H1 (cell line): ENCODE measurements around the gene TOP2A. TPM values are rescaled to one million over a fixed set of nuclear protein-coding genes. Genes with fewer than 3 reads are reported as not detected.

Experiments
- FOSL1 ChIP-seq: IDR thresholded peaks from 2 replicates; pipeline ENCODE4 v1.6.1; 2011; ENCODE audit warnings: mild to moderate bottlenecking, low read depth, low read length, moderate library complexity; ENCODE audit not compliant: insufficient read depth
- RNF2 ChIP-seq: fragments of 200-900, 300-1000 bp; sonication (generic); IDR thresholded peaks from 2 replicates; pipeline ENCODE4 v1.7.1; 2016; ENCODE audit warnings: borderline replicate concordance, low read depth, mild to moderate bottlenecking, antibody characterized with exemption, low read length; ENCODE audit not compliant: poor library complexity, severe bottlenecking; ENCODE audit errors: missing control alignments
- SIRT6 ChIP-seq: IDR thresholded peaks from one replicate; pipeline ENCODE4 v1.7.1; 2012; ENCODE audit warnings: low read length, inconsistent platforms
- polyA plus RNA-seq, 7 experiments: library from polyadenylated mRNA; depleted of rRNA in 3 of 7; stranded (reverse) in 5 of 7; unstranded in 2 of 7; fragments of >200 nt in 5 of 7; fragments of 200-250 nt in 2 of 7; gene quantifications; 1 replicate in 5 of 7; 2 replicates in 1 of 7; 4 replicates in 1 of 7; pipeline versions ENCODE4 v1.2.1 to v1.2.3, GENCODE V29; 2011 to 2013; ENCODE audit warnings: missing spikeins in 2 of 7, mixed read lengths in 2 of 7
- total RNA-seq: library from RNA; stranded (reverse); fragmentation: NEBNext Ultra II Directional; extraction: Animal tissue kit (Norgen Biotek cat#: 25700); gene quantifications from 2 replicates; pipeline ENCODE4 v1.2.1, GENCODE V29; 2021

The TOP2A gene
- total and polyA plus RNA-seq, 2 of the 8 experiments (the other 6 are each of a cell fraction or from before 2014, with no cell fraction given): 83.1 to 291 TPM

DNA sequence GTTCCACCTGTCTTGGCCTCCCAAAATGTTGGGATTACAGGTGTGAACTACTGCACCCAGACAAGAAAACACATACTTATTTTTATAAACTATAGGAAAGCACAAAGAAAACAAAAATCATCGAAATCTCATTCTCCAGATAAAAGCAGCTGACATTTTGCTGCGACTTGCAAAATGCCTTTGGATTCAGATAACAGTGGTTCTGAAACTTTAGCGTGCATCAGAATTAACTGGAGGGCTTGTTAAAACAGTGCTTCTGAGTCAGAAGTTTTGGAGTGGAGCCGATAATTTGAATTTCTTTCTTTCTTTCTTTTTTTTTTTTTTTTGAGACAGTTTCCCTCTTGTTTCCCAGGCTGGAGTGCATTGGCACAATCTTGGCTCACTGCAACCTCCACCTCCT, 35.4 kb downstream of the TOP2A start (continued):
- TF ChIP-seq FOSL1: no peak
- no peak for TF ChIP-seq RNF2
- TF ChIP-seq SIRT6: no peak
